HEK293 (cell line): ENCODE data around the gene RPS6KC1.
"Not testable (repeated sequence)": the region's sequence is repeated elsewhere in the genome, so short reads cannot be mapped to it uniquely, and the experiment has no call there.

Experiments used
- CTCF ChIA-PET: fragments of 350-600 bp; formaldehyde crosslinking; extraction: SDS; loops from one replicate; lab custom pipeline; 2021; ENCODE audit warnings: antibody characterized with exemption; lab: Yijun Ruan, JAX
- POLR2A ChIA-PET: fragments of 300-600 bp; formaldehyde crosslinking; extraction: SDS; loops from one replicate; lab custom pipeline; 2020; ENCODE audit warnings: antibody characterized with exemption, inconsistent platforms; lab: Yijun Ruan, JAX
- H3K27ac ChIP-seq: fragments of 200-500 bp; sonication (Bioruptor generic); 2 replicates; pipeline ENCODE4 v1.5.1; 2014; ENCODE audit warnings: low read depth, low read length, control low read depth, inconsistent platforms; ENCODE audit errors: extremely low read depth
- H3K36me3 ChIP-seq, 2 experiments: fragments of 200-500 bp in 1 of 2; sonication (Bioruptor generic) in 1 of 2; 1 replicate in 1 of 2; 2 replicates in 1 of 2; pipeline ENCODE4 v1.5.1; 2014 to 2017; ENCODE audit warnings: inconsistent platforms in 2 of 2, low read length in 2 of 2; ENCODE audit not compliant: control insufficient read depth in 2 of 2, insufficient read depth in 1 of 2
- H3K4me1 ChIP-seq: fragments of 200-500 bp; sonication (Bioruptor generic); 2 replicates; pipeline ENCODE4 v1.5.1; 2014; ENCODE audit warnings: mild to moderate bottlenecking, low read length, inconsistent platforms; ENCODE audit not compliant: control insufficient read depth, insufficient read depth
- H3K4me3 ChIP-seq: 2 replicates; pipeline ENCODE4 v1.5.1; 2011; ENCODE audit warnings: low read depth, mild to moderate bottlenecking, control low read depth, low read length, moderate library complexity
- H3K9me3 ChIP-seq: fragments of 200-500 bp; sonication (Bioruptor generic); 2 replicates; pipeline ENCODE4 v1.5.1; 2014; ENCODE audit warnings: low read depth, low read length, inconsistent platforms; ENCODE audit not compliant: control insufficient read depth, insufficient read depth
- KLF1 ChIP-seq: fragments of 450-650 bp; formaldehyde crosslinking; IDR thresholded peaks from 2 replicates; pipeline ENCODE4 v1.5.1; 2016; ENCODE audit warnings: missing biosample characterization, missing genetic modification characterization
- KLF9 ChIP-seq: fragments of 450-650 bp; formaldehyde crosslinking; IDR thresholded peaks from 2 replicates; pipeline ENCODE4 v1.5.1; 2016; ENCODE audit warnings: missing biosample characterization, missing genetic modification characterization, low read depth
- MYNN ChIP-seq: fragments of 450-650 bp; formaldehyde crosslinking; IDR thresholded peaks from 2 replicates; pipeline ENCODE4 v1.5.1; 2016; ENCODE audit warnings: missing biosample characterization, missing genetic modification characterization, borderline replicate concordance
- MZF1 ChIP-seq: fragments of 450-650 bp; formaldehyde crosslinking; IDR thresholded peaks from 2 replicates; pipeline ENCODE4 v1.5.1; 2017; ENCODE audit warnings: missing biosample characterization, missing genetic modification characterization, borderline replicate concordance
- ZBTB48 ChIP-seq: fragments of 450-650 bp; formaldehyde crosslinking; IDR thresholded peaks from 2 replicates; pipeline ENCODE4 v1.5.1; 2016; ENCODE audit warnings: missing biosample characterization, missing genetic modification characterization
- ZIC2 ChIP-seq: fragments of 450-650 bp; formaldehyde crosslinking; IDR thresholded peaks from 2 replicates; pipeline ENCODE4 v1.5.1; 2016; ENCODE audit warnings: missing biosample characterization, missing genetic modification characterization
- ZNF23 ChIP-seq: fragments of 450-650 bp; formaldehyde crosslinking; IDR thresholded peaks from 2 replicates; pipeline ENCODE4 v1.5.1; 2016; ENCODE audit warnings: missing biosample characterization, missing genetic modification characterization, borderline replicate concordance
- ZNF394 ChIP-seq: fragments of 450-650 bp; formaldehyde crosslinking; IDR thresholded peaks from 2 replicates; pipeline ENCODE4 v1.5.1; 2016; ENCODE audit warnings: missing biosample characterization, missing genetic modification characterization, mild to moderate bottlenecking, moderate library complexity, borderline replicate concordance
- ZNF501 ChIP-seq: fragments of 450-650 bp; formaldehyde crosslinking; IDR thresholded peaks from 2 replicates; pipeline ENCODE4 v1.5.1; 2016; ENCODE audit warnings: missing biosample characterization, missing genetic modification characterization
- ZNF514 ChIP-seq: fragments of 450-650 bp; formaldehyde crosslinking; IDR thresholded peaks from 2 replicates; pipeline ENCODE4 v1.5.1; 2016; ENCODE audit warnings: missing biosample characterization, missing genetic modification characterization
- ZNF571 ChIP-seq: fragments of 450-650 bp; formaldehyde crosslinking; IDR thresholded peaks from 2 replicates; pipeline ENCODE4 v1.5.0; 2017; ENCODE audit warnings: missing biosample characterization, missing genetic modification characterization
- ZNF658 ChIP-seq: fragments of 450-650 bp; formaldehyde crosslinking; IDR thresholded peaks from 2 replicates; pipeline ENCODE4; 2016; ENCODE audit warnings: missing biosample characterization, missing genetic modification characterization
- TF ChIP-seq, protein P1 (sequence below): IDR thresholded peaks from 2 replicates; pipeline ENCODE4 v1.6.1; 2011; ENCODE audit warnings: mild to moderate bottlenecking, low read depth, low read length, borderline replicate concordance
- TF ChIP-seq, protein P2 (sequence below): fragments of 450-650 bp; formaldehyde crosslinking; IDR thresholded peaks from 2 replicates; pipeline ENCODE4 v1.5.1; 2017; ENCODE audit warnings: missing biosample characterization, missing genetic modification characterization
- TF ChIP-seq, protein P3 (sequence below): fragments of 450-650 bp; formaldehyde crosslinking; IDR thresholded peaks from 2 replicates; pipeline ENCODE4 v1.5.1; 2016; ENCODE audit warnings: missing biosample characterization, missing genetic modification characterization
- TF ChIP-seq, protein P4 (sequence below): fragments of 450-650 bp; formaldehyde crosslinking; IDR thresholded peaks from 2 replicates; pipeline ENCODE4 v1.5.1; 2016; ENCODE audit warnings: missing biosample characterization, missing genetic modification characterization
- TF ChIP-seq, protein P5 (sequence below): fragments of 450-650 bp; formaldehyde crosslinking; IDR thresholded peaks from 2 replicates; pipeline ENCODE4 v1.5.1; 2016; ENCODE audit warnings: missing biosample characterization, missing genetic modification characterization
- TF ChIP-seq, protein P6 (sequence below): sonication (generic); formaldehyde crosslinking; IDR thresholded peaks from 2 replicates; pipeline ENCODE4 v1.8.1; 2022; ENCODE audit warnings: mild to moderate bottlenecking, moderate library complexity, missing genetic modification reagents
- TF ChIP-seq, protein P7 (sequence below): fragments of 450-650 bp; formaldehyde crosslinking; optimal IDR thresholded peaks from 2 replicates; pipeline ENCODE3; 2016; ENCODE audit warnings: missing biosample characterization, mild to moderate bottlenecking, missing genetic modification characterization

The RPS6KC1 gene

DNA sequence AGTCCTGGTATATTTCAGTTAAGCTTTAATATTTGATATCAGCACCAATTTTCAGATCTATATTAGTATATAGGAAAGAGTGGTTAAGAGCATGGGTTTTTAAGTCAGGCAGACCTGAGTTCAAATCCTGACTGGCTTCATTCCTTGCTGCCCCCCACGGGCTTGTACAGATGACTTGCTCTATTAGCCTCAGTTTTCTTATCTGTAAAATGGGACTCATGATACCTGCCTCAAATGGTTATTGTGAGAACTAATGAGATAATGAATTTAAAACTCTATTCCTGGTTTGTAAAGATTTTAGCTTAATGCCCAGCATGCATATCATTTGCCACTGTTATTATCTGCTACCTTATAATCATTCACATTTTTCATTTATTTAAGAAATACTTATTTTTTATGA lies 264.5 kb downstream of the RPS6KC1 start:
- Histone ChIP-seq H3K9me3 (no peaks in the 10 kb centered on the region), H3K27ac (no peak overlapping the region), H3K4me3 (no peak overlapping the region), H3K4me1 (no peaks in the 10 kb centered on the region), H3K36me3 (no peaks in the 10 kb centered on the region)
- ChIA-PET CTCF (no interaction called here), POLR2A (interaction anchor here (0.7 kb wide), 1 partner anchor 9 kb away, joined by 3 read pairs; no protein-coding TSS in a partner anchor)
- TF ChIP-seq ZNF23 (tag by site-specific recombination) (no peak), ZBTB48 (tag by site-specific recombination) (no peak), KLF9 (tag by site-specific recombination) (no peak), ZNF501 (tag by site-specific recombination) (no peak), MZF1 (no peak), ZNF571 (tag by site-specific recombination) (no peak), MYNN (tag by site-specific recombination) (no peak), ZNF658 (no peak), ZNF514 (tag by site-specific recombination) (no peak), KLF1 (no peak), ZIC2 (tag by site-specific recombination) (no peak), ZNF394 (tag by site-specific recombination) (no peak)
- TF ChIP-seq, protein P1, sequence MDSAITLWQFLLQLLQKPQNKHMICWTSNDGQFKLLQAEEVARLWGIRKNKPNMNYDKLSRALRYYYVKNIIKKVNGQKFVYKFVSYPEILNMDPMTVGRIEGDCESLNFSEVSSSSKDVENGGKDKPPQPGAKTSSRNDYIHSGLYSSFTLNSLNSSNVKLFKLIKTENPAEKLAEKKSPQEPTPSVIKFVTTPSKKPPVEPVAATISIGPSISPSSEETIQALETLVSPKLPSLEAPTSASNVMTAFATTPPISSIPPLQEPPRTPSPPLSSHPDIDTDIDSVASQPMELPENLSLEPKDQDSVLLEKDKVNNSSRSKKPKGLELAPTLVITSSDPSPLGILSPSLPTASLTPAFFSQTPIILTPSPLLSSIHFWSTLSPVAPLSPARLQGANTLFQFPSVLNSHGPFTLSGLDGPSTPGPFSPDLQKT = no peak
- TF ChIP-seq, protein P2, sequence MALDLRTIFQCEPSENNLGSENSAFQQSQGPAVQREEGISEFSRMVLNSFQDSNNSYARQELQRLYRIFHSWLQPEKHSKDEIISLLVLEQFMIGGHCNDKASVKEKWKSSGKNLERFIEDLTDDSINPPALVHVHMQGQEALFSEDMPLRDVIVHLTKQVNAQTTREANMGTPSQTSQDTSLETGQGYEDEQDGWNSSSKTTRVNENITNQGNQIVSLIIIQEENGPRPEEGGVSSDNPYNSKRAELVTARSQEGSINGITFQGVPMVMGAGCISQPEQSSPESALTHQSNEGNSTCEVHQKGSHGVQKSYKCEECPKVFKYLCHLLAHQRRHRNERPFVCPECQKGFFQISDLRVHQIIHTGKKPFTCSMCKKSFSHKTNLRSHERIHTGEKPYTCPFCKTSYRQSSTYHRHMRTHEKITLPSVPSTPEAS (tag by site-specific recombination) = no peak
- TF ChIP-seq, protein P3, sequence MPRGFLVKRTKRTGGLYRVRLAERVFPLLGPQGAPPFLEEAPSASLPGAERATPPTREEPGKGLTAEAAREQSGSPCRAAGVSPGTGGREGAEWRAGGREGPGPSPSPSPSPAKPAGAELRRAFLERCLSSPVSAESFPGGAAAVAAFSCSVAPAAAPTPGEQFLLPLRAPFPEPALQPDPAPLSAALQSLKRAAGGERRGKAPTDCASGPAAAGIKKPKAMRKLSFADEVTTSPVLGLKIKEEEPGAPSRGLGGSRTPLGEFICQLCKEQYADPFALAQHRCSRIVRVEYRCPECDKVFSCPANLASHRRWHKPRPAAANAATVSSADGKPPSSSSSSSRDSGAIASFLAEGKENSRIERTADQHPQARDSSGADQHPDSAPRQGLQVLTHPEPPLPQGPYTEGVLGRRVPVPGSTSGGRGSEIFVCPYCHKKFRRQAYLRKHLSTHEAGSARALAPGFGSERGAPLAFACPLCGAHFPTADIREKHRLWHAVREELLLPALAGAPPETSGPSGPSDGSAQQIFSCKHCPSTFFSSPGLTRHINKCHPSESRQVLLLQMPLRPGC (tag by site-specific recombination) = no peak
- TF ChIP-seq, protein P4, sequence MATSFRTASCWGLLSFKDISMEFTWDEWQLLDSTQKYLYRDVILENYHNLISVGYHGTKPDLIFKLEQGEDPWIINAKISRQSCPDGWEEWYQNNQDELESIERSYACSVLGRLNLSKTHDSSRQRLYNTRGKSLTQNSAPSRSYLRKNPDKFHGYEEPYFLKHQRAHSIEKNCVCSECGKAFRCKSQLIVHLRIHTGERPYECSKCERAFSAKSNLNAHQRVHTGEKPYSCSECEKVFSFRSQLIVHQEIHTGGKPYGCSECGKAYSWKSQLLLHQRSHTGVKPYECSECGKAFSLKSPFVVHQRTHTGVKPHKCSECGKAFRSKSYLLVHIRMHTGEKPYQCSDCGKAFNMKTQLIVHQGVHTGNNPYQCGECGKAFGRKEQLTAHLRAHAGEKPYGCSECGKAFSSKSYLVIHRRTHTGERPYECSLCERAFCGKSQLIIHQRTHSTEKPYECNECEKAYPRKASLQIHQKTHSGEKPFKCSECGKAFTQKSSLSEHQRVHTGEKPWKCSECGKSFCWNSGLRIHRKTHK (tag by site-specific recombination) = no peak
- TF ChIP-seq, protein P5, sequence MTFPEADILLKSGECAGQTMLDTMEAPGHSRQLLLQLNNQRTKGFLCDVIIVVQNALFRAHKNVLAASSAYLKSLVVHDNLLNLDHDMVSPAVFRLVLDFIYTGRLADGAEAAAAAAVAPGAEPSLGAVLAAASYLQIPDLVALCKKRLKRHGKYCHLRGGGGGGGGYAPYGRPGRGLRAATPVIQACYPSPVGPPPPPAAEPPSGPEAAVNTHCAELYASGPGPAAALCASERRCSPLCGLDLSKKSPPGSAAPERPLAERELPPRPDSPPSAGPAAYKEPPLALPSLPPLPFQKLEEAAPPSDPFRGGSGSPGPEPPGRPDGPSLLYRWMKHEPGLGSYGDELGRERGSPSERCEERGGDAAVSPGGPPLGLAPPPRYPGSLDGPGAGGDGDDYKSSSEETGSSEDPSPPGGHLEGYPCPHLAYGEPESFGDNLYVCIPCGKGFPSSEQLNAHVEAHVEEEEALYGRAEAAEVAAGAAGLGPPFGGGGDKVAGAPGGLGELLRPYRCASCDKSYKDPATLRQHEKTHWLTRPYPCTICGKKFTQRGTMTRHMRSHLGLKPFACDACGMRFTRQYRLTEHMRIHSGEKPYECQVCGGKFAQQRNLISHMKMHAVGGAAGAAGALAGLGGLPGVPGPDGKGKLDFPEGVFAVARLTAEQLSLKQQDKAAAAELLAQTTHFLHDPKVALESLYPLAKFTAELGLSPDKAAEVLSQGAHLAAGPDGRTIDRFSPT (tag by site-specific recombination) = no peak
- TF ChIP-seq, protein P6, sequence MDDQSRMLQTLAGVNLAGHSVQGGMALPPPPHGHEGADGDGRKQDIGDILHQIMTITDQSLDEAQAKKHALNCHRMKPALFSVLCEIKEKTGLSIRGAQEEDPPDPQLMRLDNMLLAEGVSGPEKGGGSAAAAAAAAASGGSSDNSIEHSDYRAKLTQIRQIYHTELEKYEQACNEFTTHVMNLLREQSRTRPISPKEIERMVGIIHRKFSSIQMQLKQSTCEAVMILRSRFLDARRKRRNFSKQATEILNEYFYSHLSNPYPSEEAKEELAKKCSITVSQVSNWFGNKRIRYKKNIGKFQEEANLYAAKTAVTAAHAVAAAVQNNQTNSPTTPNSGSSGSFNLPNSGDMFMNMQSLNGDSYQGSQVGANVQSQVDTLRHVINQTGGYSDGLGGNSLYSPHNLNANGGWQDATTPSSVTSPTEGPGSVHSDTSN = no peak
- TF ChIP-seq, protein P7, sequence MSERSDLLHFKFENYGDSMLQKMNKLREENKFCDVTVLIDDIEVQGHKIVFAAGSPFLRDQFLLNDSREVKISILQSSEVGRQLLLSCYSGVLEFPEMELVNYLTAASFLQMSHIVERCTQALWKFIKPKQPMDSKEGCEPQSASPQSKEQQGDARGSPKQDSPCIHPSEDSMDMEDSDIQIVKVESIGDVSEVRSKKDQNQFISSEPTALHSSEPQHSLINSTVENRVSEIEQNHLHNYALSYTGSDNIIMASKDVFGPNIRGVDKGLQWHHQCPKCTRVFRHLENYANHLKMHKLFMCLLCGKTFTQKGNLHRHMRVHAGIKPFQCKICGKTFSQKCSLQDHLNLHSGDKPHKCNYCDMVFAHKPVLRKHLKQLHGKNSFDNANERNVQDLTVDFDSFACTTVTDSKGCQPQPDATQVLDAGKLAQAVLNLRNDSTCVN = no peak

DNA sequence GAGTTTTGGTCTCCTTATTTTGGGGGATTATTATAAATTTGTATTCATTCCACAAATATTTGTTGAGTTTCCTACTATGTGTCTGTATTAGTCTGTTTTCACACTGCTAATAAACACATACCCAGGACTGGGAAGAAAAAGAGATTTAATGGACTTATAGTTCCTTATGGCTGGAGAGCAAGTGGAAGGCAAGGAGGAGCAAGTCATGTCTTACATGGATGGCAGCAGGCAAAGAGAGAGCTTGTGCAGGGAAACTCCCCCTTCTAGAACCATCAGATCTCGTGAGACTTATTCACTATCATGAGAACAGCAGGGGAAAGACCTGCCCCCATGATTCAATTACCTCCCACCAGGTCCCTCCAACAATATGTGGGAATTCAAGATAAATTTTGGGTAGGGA lies 267.4 kb downstream of the RPS6KC1 start:
- H3K4me3 ChIP-seq, H3K9me3 ChIP-seq, H3K4me1 ChIP-seq, CTCF ChIA-PET, H3K36me3 ChIP-seq, H3K27ac ChIP-seq, POLR2A ChIA-PET: not testable (repeated sequence)
